ENCODE data around the gene POPDC2. TPM values are rescaled to one million over a fixed set of nuclear protein-coding genes. Genes with fewer than 3 reads are reported as not detected.

Gene POPDC2
- total RNA-seq, 1 donor from 2014 or later, result 2.1 TPM

GRCh38 chr3:119690043-119690656, 29.8 kb upstream of the POPDC2 start:
- H3K27ac ChIP-seq (ENCODE audit: low read depth, low read length), result no peak overlapping the region
- H2AFZ ChIP-seq (ENCODE audit: low read depth, low read length), result no peak overlapping the region
- H4K20me1 ChIP-seq (ENCODE audit: insufficient read depth, low read length), result no peaks in the 10 kb centered on the region
- H3K9ac ChIP-seq (ENCODE audit: low read length), result no peak overlapping the region
- H3K4me3 ChIP-seq (ENCODE audit: insufficient read depth, low read depth, low read length), result no peak overlapping the region
- no peaks in the 10 kb centered on the region for H3K27me3 ChIP-seq (ENCODE audit: insufficient read depth, low read length)
- Mint-ChIP-seq H3K27ac (ENCODE audit: unreplicated experiment) (no peak overlapping the region), H3K27me3 (ENCODE audit: low read depth, unreplicated experiment) (peaks cover 13% of the 10 kb centered on the region), H3K36me3 (ENCODE audit: low read depth, unreplicated experiment) (no peaks in the 10 kb centered on the region), H3K4me3 (ENCODE audit: unreplicated experiment) (no peak overlapping the region), H3K9me3 (ENCODE audit: unreplicated experiment) (peaks cover 8% of the 10 kb centered on the region), H3K4me1 (ENCODE audit: low read depth, unreplicated experiment) (no peaks in the 10 kb centered on the region)
- H3K4me1 ChIP-seq (ENCODE audit: insufficient read depth, low read length), result no peaks in the 10 kb centered on the region
- peaks cover 5% of the 10 kb centered on the region for H3K9me3 ChIP-seq (ENCODE audit: insufficient read depth, low read depth, low read length)
- H3K36me3 ChIP-seq (ENCODE audit: insufficient read depth, low read length), result no peaks in the 10 kb centered on the region
- no peaks in the 10 kb centered on the region for H3K79me2 ChIP-seq (ENCODE audit: insufficient read depth, low read length)
- FAIRE-seq, result no peak
- DNase-seq (ENCODE audit: low read depth), result no peak
- TF ChIP-seq EZH2 (IDR thresholded peaks at IDR 0.05; ENCODE audit: insufficient read depth, low read length), result no peak
- peak; percentile 49 for TF ChIP-seq CTCF (IDR thresholded peaks at IDR 0.05; ENCODE audit: insufficient read depth, low read depth, low read length)
- H3K4me2 ChIP-seq (ENCODE audit: low read length), result no peak overlapping the region

- peaks cover 8% of the 10 kb centered on the region for H3K9me3 Mint-ChIP-seq (ENCODE audit: unreplicated experiment)
- TF ChIP-seq EZH2 (IDR thresholded peaks at IDR 0.05; ENCODE audit: insufficient read depth, low read length) (no peak), CTCF (IDR thresholded peaks at IDR 0.05; ENCODE audit: insufficient read depth, low read depth, low read length) (no peak)
- no peaks in the 10 kb centered on the region for H3K4me1 Mint-ChIP-seq (ENCODE audit: low read depth, unreplicated experiment)
- Histone ChIP-seq H3K4me1 (ENCODE audit: insufficient read depth, low read length) (no peaks in the 10 kb centered on the region), H3K4me3 (ENCODE audit: insufficient read depth, low read depth, low read length) (no peak overlapping the region), H3K27me3 (ENCODE audit: insufficient read depth, low read length) (peaks cover 5% of the 10 kb centered on the region), H4K20me1 (ENCODE audit: insufficient read depth, low read length) (no peaks in the 10 kb centered on the region), H3K9ac (ENCODE audit: low read length) (no peak overlapping the region), H3K27ac (ENCODE audit: low read depth, low read length) (no peak overlapping the region), H3K9me3 (ENCODE audit: insufficient read depth, low read depth, low read length) (peaks cover 5% of the 10 kb centered on the region), H2AFZ (ENCODE audit: low read depth, low read length) (no peak overlapping the region), H3K36me3 (ENCODE audit: insufficient read depth, low read length) (no peaks in the 10 kb centered on the region), H3K79me2 (ENCODE audit: insufficient read depth, low read length) (no peaks in the 10 kb centered on the region), H3K4me2 (ENCODE audit: low read length) (no peak overlapping the region)
- no peak overlapping the region for H3K27ac Mint-ChIP-seq (ENCODE audit: unreplicated experiment)
- no peak overlapping the region for H3K4me3 Mint-ChIP-seq (ENCODE audit: unreplicated experiment)
- FAIRE-seq (no peak), DNase-seq (ENCODE audit: low read depth) (no peak)
- peaks cover 8% of the 10 kb centered on the region for H3K27me3 Mint-ChIP-seq (ENCODE audit: low read depth, unreplicated experiment)
- H3K36me3 Mint-ChIP-seq (ENCODE audit: low read depth, unreplicated experiment), result no peaks in the 10 kb centered on the region
Measured at GRCh38 chr3:119683421-119683820, 23.0 kb upstream of the POPDC2 start.

GRCh38 chr3:119681279-119681678, 20.9 kb upstream of the POPDC2 start:
- peaks cover 2% of the 10 kb centered on the region for H3K9me3 Mint-ChIP-seq (ENCODE audit: unreplicated experiment)
- no peak overlapping the region for H3K9ac ChIP-seq (ENCODE audit: low read length)
- H3K9me3 ChIP-seq (ENCODE audit: insufficient read depth, low read depth, low read length), result no peaks in the 10 kb centered on the region
- FAIRE-seq (peak; percentile 45), DNase-seq (ENCODE audit: low read depth) (peak; percentile 33)
- H3K4me1 Mint-ChIP-seq (ENCODE audit: low read depth, unreplicated experiment), result peaks cover 3% of the 10 kb centered on the region
- H3K36me3 Mint-ChIP-seq (ENCODE audit: low read depth, unreplicated experiment), result no peaks in the 10 kb centered on the region
- H3K4me3 ChIP-seq (ENCODE audit: insufficient read depth, low read depth, low read length), result no peak overlapping the region
- H3K4me2 ChIP-seq (ENCODE audit: low read length), result no peak overlapping the region
- TF ChIP-seq EZH2 (IDR thresholded peaks at IDR 0.05; ENCODE audit: insufficient read depth, low read length) (no peak), CTCF (IDR thresholded peaks at IDR 0.05; ENCODE audit: insufficient read depth, low read depth, low read length) (peak; percentile 61)
- peaks cover 3% of the 10 kb centered on the region for H3K4me1 ChIP-seq (ENCODE audit: insufficient read depth, low read length)
- H3K4me3 Mint-ChIP-seq (ENCODE audit: unreplicated experiment), result no peak overlapping the region
- H3K79me2 ChIP-seq (ENCODE audit: insufficient read depth, low read length), result peaks cover 5% of the 10 kb centered on the region
- peaks cover 3% of the 10 kb centered on the region for H3K27me3 Mint-ChIP-seq (ENCODE audit: low read depth, unreplicated experiment)
- no peak overlapping the region for H2AFZ ChIP-seq (ENCODE audit: low read depth, low read length)
- no peak overlapping the region for H3K27ac ChIP-seq (ENCODE audit: low read depth, low read length)
- H3K27me3 ChIP-seq (ENCODE audit: insufficient read depth, low read length), result peaks cover 5% of the 10 kb centered on the region
- H3K27ac Mint-ChIP-seq (ENCODE audit: unreplicated experiment), result no peak overlapping the region
- no peaks in the 10 kb centered on the region for H3K36me3 ChIP-seq (ENCODE audit: insufficient read depth, low read length)
- no peaks in the 10 kb centered on the region for H4K20me1 ChIP-seq (ENCODE audit: insufficient read depth, low read length)

Measured in astrocyte (in vitro differentiated cells and primary cell).